Measurements from ENCODE around the gene SP140.

DNA sequence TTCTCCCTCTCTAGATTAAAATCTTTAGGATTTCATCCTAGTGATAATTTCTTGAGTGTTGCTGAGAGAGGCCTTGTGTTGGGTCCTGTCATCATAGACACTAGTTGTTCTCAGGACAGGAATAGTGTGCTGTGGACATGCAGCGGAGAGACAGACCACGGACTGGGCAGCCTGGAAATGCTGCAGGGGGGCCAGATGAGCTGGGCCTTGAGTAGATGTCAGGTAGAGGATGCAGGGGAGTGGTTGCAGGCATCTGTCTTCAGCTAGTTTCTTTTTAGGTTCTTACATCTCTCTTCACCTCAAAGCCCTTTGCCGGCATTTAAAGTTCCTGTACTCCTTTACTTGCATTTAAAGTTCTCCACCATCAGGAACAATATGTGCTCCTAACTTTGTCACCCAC is 48.5 kb upstream of the SP140 start:
- TF ChIP-seq CTCF (IDR thresholded peaks at IDR 0.05) (no peak), POLR2AphosphoS5 (IDR thresholded peaks at IDR 0.05) (no peak), POLR2A (IDR thresholded peaks at IDR 0.05) (no peak), EP300 (IDR thresholded peaks at IDR 0.05) (no peak)

All from sigmoid colon (tissue), 4 donors.